Panc1 (cell line): ENCODE measurements around the gene KBTBD6.

Source experiments
- POLR2AphosphoS5 ChIP-seq: IDR thresholded peaks from 2 replicates; pipeline ENCODE4 v1.6.1; 2012; ENCODE audit warnings: mild to moderate bottlenecking, low read depth, low read length, moderate library complexity
- TCF7L2 ChIP-seq: IDR thresholded peaks from 2 replicates; pipeline ENCODE4 v1.6.1; 2011; ENCODE audit warnings: mild to moderate bottlenecking, low read depth, low read length, inconsistent platforms
- TF ChIP-seq, protein P1 (sequence below): fragments of 450-650 bp; IDR thresholded peaks from 2 replicates; pipeline ENCODE4 v1.5.1; 2017; ENCODE audit warnings: mild to moderate bottlenecking
- TF ChIP-seq, protein P2 (sequence below), 2 experiments: IDR thresholded peaks; 2 replicates each; pipeline ENCODE4 v1.6.1; 2011 to 2012; ENCODE audit warnings: low read depth in 2 of 2, control low read depth in 1 of 2, low read length in 1 of 2, mild to moderate bottlenecking in 1 of 2, moderate library complexity in 1 of 2; ENCODE audit not compliant: insufficient read depth in 1 of 2

DNA sequence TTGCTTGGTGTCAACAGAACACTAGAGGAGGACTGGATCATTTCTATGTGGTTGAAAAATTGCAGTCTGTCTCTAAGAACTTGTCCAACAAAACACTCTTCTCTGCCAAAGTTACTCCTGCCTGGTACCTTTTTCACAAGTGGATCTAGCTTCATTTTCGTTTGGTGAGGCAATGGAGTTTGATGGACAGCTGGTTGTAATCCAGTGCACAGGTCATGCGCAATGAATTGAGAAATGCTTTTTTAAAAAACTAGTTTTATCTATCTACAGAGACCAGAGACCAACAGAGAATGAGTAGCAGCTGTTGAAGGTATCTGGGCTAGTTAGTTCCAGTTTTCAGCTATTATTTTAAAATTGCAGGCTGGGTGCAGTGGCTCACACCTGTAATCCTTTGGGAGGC lies 12.0 kb upstream of the KBTBD6 start:
- TF ChIP-seq, protein P1, sequence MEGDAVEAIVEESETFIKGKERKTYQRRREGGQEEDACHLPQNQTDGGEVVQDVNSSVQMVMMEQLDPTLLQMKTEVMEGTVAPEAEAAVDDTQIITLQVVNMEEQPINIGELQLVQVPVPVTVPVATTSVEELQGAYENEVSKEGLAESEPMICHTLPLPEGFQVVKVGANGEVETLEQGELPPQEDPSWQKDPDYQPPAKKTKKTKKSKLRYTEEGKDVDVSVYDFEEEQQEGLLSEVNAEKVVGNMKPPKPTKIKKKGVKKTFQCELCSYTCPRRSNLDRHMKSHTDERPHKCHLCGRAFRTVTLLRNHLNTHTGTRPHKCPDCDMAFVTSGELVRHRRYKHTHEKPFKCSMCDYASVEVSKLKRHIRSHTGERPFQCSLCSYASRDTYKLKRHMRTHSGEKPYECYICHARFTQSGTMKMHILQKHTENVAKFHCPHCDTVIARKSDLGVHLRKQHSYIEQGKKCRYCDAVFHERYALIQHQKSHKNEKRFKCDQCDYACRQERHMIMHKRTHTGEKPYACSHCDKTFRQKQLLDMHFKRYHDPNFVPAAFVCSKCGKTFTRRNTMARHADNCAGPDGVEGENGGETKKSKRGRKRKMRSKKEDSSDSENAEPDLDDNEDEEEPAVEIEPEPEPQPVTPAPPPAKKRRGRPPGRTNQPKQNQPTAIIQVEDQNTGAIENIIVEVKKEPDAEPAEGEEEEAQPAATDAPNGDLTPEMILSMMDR, result no peak
- TF ChIP-seq POLR2AphosphoS5 (no peak), TCF7L2 (no peak)
- TF ChIP-seq, protein P2, sequence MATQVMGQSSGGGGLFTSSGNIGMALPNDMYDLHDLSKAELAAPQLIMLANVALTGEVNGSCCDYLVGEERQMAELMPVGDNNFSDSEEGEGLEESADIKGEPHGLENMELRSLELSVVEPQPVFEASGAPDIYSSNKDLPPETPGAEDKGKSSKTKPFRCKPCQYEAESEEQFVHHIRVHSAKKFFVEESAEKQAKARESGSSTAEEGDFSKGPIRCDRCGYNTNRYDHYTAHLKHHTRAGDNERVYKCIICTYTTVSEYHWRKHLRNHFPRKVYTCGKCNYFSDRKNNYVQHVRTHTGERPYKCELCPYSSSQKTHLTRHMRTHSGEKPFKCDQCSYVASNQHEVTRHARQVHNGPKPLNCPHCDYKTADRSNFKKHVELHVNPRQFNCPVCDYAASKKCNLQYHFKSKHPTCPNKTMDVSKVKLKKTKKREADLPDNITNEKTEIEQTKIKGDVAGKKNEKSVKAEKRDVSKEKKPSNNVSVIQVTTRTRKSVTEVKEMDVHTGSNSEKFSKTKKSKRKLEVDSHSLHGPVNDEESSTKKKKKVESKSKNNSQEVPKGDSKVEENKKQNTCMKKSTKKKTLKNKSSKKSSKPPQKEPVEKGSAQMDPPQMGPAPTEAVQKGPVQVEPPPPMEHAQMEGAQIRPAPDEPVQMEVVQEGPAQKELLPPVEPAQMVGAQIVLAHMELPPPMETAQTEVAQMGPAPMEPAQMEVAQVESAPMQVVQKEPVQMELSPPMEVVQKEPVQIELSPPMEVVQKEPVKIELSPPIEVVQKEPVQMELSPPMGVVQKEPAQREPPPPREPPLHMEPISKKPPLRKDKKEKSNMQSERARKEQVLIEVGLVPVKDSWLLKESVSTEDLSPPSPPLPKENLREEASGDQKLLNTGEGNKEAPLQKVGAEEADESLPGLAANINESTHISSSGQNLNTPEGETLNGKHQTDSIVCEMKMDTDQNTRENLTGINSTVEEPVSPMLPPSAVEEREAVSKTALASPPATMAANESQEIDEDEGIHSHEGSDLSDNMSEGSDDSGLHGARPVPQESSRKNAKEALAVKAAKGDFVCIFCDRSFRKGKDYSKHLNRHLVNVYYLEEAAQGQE (IDR thresholded peaks at IDR 0.05; ENCODE audit: insufficient read depth in 1 of 2, low read depth in 2 of 2, low read length in 1 of 2), result no peak
